Keratinocyte (primary cell): ENCODE data around the gene OSR1. TPM values are rescaled to one million over a fixed set of nuclear protein-coding genes. Genes with fewer than 3 reads are reported as not detected.

Experiments used
- DNase-seq: peaks from one replicate; pipeline ENCODE4 v3.0.0-alpha.2; 2011; ENCODE audit warnings: low read depth, missing footprints, low spot score
- FAIRE-seq: peaks from 2 replicates; lab custom pipeline; 2011; peaks lifted over from hg19 to GRCh38; lab: Jason Lieb, UNC
- H2AFZ ChIP-seq: 2 replicates; pipeline ENCODE4 v1.6.0; 2012; ENCODE audit warnings: low read length, control low read depth, inconsistent platforms; ENCODE audit not compliant: control insufficient read depth
- H3K27ac ChIP-seq: 2 replicates; pipeline ENCODE4 v1.5.1; 2011; ENCODE audit warnings: low read length; ENCODE audit not compliant: control insufficient read depth, insufficient read depth
- H3K27me3 ChIP-seq: 3 replicates; pipeline ENCODE4 v1.6.0; 2011; ENCODE audit warnings: low read length; ENCODE audit not compliant: control insufficient read depth, insufficient read depth; ENCODE audit errors: extremely low read depth
- H3K36me3 ChIP-seq, 2 experiments: 2 replicates in 1 of 2; 3 replicates in 1 of 2; pipeline ENCODE4 v1.5.1; 2011; ENCODE audit warnings: low read length in 2 of 2, mild to moderate bottlenecking in 1 of 2; ENCODE audit not compliant: control insufficient read depth in 2 of 2, insufficient read depth in 2 of 2; ENCODE audit errors: extremely low read depth in 1 of 2
- H3K4me1 ChIP-seq: 3 replicates; pipeline ENCODE4 v1.5.1; 2011; ENCODE audit warnings: low read length; ENCODE audit not compliant: control insufficient read depth, insufficient read depth; ENCODE audit errors: extremely low read depth
- H3K4me2 ChIP-seq: 3 replicates; pipeline ENCODE4 v1.6.0; 2011; ENCODE audit warnings: low read depth, low read length; ENCODE audit not compliant: control insufficient read depth, insufficient read depth; ENCODE audit errors: extremely low read depth
- H3K4me3 ChIP-seq, 3 experiments: fragments of 200-600 bp in 1 of 3; sonication (generic) in 1 of 3; 2 replicates in 2 of 3; 3 replicates in 1 of 3; pipeline ENCODE4 v1.5.1; 2011 to 2016; ENCODE audit warnings: low read length in 3 of 3, mild to moderate bottlenecking in 3 of 3, control low read depth in 2 of 3, inconsistent platforms in 1 of 3, low read depth in 1 of 3, mixed read lengths in 1 of 3, mixed run types in 1 of 3, moderate library complexity in 1 of 3; ENCODE audit not compliant: control insufficient read depth in 2 of 3, insufficient read depth in 2 of 3; ENCODE audit errors: extremely low read depth in 1 of 3
- H3K79me2 ChIP-seq: 2 replicates; pipeline ENCODE4 v1.6.0; 2012; ENCODE audit warnings: low read length; ENCODE audit not compliant: control insufficient read depth, insufficient read depth
- H3K9ac ChIP-seq: 3 replicates; pipeline ENCODE4 v1.6.0; 2011; ENCODE audit warnings: low read length; ENCODE audit not compliant: control insufficient read depth, insufficient read depth; ENCODE audit errors: extremely low read depth
- H3K9me1 ChIP-seq: 3 replicates; pipeline ENCODE4 v1.6.0; 2011; ENCODE audit warnings: low read length; ENCODE audit not compliant: control insufficient read depth, insufficient read depth; ENCODE audit errors: extremely low read depth
- H3K9me3 ChIP-seq: 2 replicates; pipeline ENCODE4 v1.5.1; 2012; ENCODE audit warnings: low read depth, low read length; ENCODE audit not compliant: control insufficient read depth
- H4K20me1 ChIP-seq: 3 replicates; pipeline ENCODE4 v1.6.0; 2011; ENCODE audit warnings: low read length; ENCODE audit not compliant: control insufficient read depth, insufficient read depth; ENCODE audit errors: extremely low read depth
- EZH2 ChIP-seq: IDR thresholded peaks from one replicate; pipeline ENCODE4 v1.6.1; 2012; ENCODE audit warnings: inconsistent platforms, mild to moderate bottlenecking, low read length, moderate library complexity
- dilution Hi-C: fragments of 300-500 bp; cut with MboI; formaldehyde crosslinking; loops from one replicate; pipeline ENCODE4 v1.7.0; 2020; ENCODE audit warnings: low sequenced_read_pairs; ENCODE audit not compliant: extremely low pct_ligation_motif_present
- polyA plus RNA-seq, 5 experiments: library from polyadenylated mRNA; depleted of rRNA in 3 of 5; stranded (reverse) in 3 of 5; stranded (forward) in 1 of 5; unstranded in 1 of 5; fragments of >200 nt; gene quantifications; 1 replicate in 1 of 5; 2 replicates in 3 of 5; 3 replicates in 1 of 5; pipeline versions ENCODE4 v1.2.1 to v1.2.3, GENCODE V29; 2011 to 2012; ENCODE audit warnings: missing spikeins in 2 of 5, low read depth in 1 of 5, low replicate concordance in 1 of 5
- TF ChIP-seq, protein P1 (sequence below), 3 experiments: IDR thresholded peaks in 1 of 3; conservative IDR thresholded peaks in 1 of 3; optimal IDR thresholded peaks in 1 of 3; 2 replicates in 2 of 3; 3 replicates in 1 of 3; pipeline versions ENCODE3 to v1.5.1; 2011; ENCODE audit warnings: low read length in 3 of 3, mild to moderate bottlenecking in 3 of 3, moderate library complexity in 2 of 3, control low read depth in 1 of 3, inconsistent platforms in 1 of 3; ENCODE audit not compliant: insufficient read depth in 2 of 3; ENCODE audit errors: extremely low read depth in 1 of 3

Gene OSR1
- polyA plus RNA-seq, 1 donor (not counting 4 experiments of a cell fraction or from before 2014, with no cell fraction given), result 0.09 TPM

DNA sequence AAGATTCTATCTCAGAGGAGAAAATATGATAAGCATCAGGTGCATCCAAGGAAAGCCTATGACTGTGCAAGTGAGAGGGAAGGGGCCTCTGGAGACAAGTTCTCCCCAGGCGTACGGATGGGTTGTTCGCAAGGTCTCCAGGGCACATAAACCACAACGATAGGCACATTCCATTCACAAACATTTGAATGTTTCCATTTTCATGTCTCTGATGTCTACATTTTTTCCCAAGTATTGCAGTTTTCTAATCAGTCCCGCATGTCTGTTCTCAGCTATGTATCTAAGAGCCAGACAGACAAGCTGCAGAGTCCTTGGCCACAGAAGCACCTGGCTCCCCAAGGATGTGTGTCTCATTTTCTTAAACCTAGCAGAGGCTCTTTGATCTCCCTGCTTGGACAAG, 28.0 kb downstream of the OSR1 start:
- Histone ChIP-seq H3K9ac (no peak overlapping the region), H3K79me2 (no peaks in the 10 kb centered on the region), H3K9me3 (no peaks in the 10 kb centered on the region), H3K27me3 (no peaks in the 10 kb centered on the region), H3K4me3 (no peak overlapping the region), H2AFZ (no peak overlapping the region), H3K9me1 (no peaks in the 10 kb centered on the region), H3K4me2 (no peak overlapping the region), H3K27ac (no peak overlapping the region), H3K36me3 (no peaks in the 10 kb centered on the region), H3K4me1 (no peaks in the 10 kb centered on the region), H4K20me1 (no peaks in the 10 kb centered on the region)
- FAIRE-seq, result no peak
- dilution Hi-C loops, result no loop called here
- TF ChIP-seq EZH2, result no peak
- TF ChIP-seq, protein P1, sequence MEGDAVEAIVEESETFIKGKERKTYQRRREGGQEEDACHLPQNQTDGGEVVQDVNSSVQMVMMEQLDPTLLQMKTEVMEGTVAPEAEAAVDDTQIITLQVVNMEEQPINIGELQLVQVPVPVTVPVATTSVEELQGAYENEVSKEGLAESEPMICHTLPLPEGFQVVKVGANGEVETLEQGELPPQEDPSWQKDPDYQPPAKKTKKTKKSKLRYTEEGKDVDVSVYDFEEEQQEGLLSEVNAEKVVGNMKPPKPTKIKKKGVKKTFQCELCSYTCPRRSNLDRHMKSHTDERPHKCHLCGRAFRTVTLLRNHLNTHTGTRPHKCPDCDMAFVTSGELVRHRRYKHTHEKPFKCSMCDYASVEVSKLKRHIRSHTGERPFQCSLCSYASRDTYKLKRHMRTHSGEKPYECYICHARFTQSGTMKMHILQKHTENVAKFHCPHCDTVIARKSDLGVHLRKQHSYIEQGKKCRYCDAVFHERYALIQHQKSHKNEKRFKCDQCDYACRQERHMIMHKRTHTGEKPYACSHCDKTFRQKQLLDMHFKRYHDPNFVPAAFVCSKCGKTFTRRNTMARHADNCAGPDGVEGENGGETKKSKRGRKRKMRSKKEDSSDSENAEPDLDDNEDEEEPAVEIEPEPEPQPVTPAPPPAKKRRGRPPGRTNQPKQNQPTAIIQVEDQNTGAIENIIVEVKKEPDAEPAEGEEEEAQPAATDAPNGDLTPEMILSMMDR (optimal IDR thresholded peaks at IDR 0.05 in 1 of 3, IDR thresholded peaks at IDR 0.05 in 1 of 3, conservative IDR thresholded peaks at IDR 0.05 in 1 of 3; ENCODE audit: extremely low read depth in 1 of 3, insufficient read depth in 2 of 3, low read length in 3 of 3), result no peak
- DNase-seq, result no peak

DNA sequence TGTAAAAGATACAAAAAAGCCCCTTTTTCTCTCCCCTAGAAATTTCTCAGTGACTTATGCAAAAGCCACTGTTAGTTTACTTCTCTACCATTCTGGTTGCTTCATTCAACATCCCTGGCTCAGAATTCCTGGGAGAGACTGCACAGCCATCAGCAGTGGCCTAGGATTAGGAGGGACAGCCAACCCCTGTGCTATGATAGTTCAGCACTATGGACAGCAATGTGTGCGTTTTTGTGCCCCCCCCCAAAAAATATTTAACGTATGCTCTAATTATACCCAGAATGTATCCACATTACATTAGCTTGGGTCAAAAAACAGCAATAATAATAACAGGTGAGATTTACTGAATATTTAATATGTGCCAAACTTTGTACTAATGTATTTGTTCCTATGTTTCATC, 29.0 kb downstream of the OSR1 start:
- no peaks in the 10 kb centered on the region for H3K27me3 ChIP-seq
- dilution Hi-C loops, result no loop called here
- H3K9me3 ChIP-seq, result no peaks in the 10 kb centered on the region
- no peak for TF ChIP-seq EZH2
- TF ChIP-seq, protein P1 (optimal IDR thresholded peaks at IDR 0.05 in 1 of 3, IDR thresholded peaks at IDR 0.05 in 1 of 3, conservative IDR thresholded peaks at IDR 0.05 in 1 of 3; ENCODE audit: extremely low read depth in 1 of 3, insufficient read depth in 2 of 3, low read length in 3 of 3), result no peak
- no peak overlapping the region for H3K9ac ChIP-seq
- FAIRE-seq (no peak), DNase-seq (no peak)
- H3K36me3 ChIP-seq, result no peaks in the 10 kb centered on the region
- H3K4me2 ChIP-seq, result no peak overlapping the region
- no peaks in the 10 kb centered on the region for H3K9me1 ChIP-seq
- H4K20me1 ChIP-seq, result no peaks in the 10 kb centered on the region
- H2AFZ ChIP-seq, result no peak overlapping the region
- no peaks in the 10 kb centered on the region for H3K4me1 ChIP-seq
- H3K4me3 ChIP-seq, result no peak overlapping the region
- H3K27ac ChIP-seq, result no peak overlapping the region
- no peaks in the 10 kb centered on the region for H3K79me2 ChIP-seq
